Calu3 (cell line): Measurements from ENCODE around the gene UAP1L1. TPM values are rescaled to one million over a fixed set of nuclear protein-coding genes. Genes with fewer than 3 reads are reported as not detected.
"Not testable (repeated sequence)": the region's sequence is repeated elsewhere in the genome, so short reads cannot be mapped to it uniquely, and the experiment has no call there.

Source experiments
- BruUV-seq: library from RNA; stranded (reverse); fragments of 400-500 nt; replicated peaks from 2 replicates; lab custom pipeline; 2021; lab: Mats Ljungman, UMichigan
- CTCF ChIA-PET: fragments of 300-600 bp; sonication (Branson Sonifier 250); formaldehyde crosslinking; loops from one replicate; lab custom pipeline; 2022; ENCODE audit warnings: antibody characterized with exemption; lab: Charles Lee
- DNase-seq: peaks from one replicate; pipeline ENCODE4 v3.0.0; 2022
- H3K27ac Mint-ChIP-seq: one replicate; pipeline ENCODE4 v1.8.0; 2022; ENCODE audit warnings: mixed read lengths; ENCODE audit not compliant: unreplicated experiment
- H3K27me3 Mint-ChIP-seq: one replicate; pipeline ENCODE4 v1.8.0; 2022; ENCODE audit warnings: mixed read lengths; ENCODE audit not compliant: unreplicated experiment
- H3K36me3 Mint-ChIP-seq: one replicate; pipeline ENCODE4 v1.8.0; 2022; ENCODE audit warnings: mild to moderate bottlenecking, moderate library complexity, mixed read lengths; ENCODE audit not compliant: insufficient read depth, unreplicated experiment
- H3K4me1 Mint-ChIP-seq: one replicate; pipeline ENCODE4 v1.8.0; 2022; ENCODE audit warnings: mild to moderate bottlenecking, low read depth, mixed read lengths; ENCODE audit not compliant: unreplicated experiment
- H3K4me3 Mint-ChIP-seq: one replicate; pipeline ENCODE4 v1.8.0; 2022; ENCODE audit warnings: mild to moderate bottlenecking, low read depth, moderate library complexity, mixed read lengths; ENCODE audit not compliant: unreplicated experiment
- H3K9me3 Mint-ChIP-seq: one replicate; pipeline ENCODE4 v1.8.0; 2022; ENCODE audit warnings: low read depth, mixed read lengths; ENCODE audit not compliant: unreplicated experiment
- intact Hi-C: fragments of 100-400 bp; cut with micrococcal nuclease; formaldehyde crosslinking; loops from one replicate; pipeline ENCODE4 v1.10.0; 2022; ENCODE audit not compliant: unreplicated experiment
- total RNA-seq: library from RNA; stranded (reverse); gene quantifications from 2 replicates; pipeline ENCODE4 v1.2.3, GENCODE V29; 2022
- TF ChIP-seq, protein P1 (sequence below): fragments of 200-600 bp; IDR thresholded peaks from one replicate; pipeline ENCODE4 v1.8.0; 2022; ENCODE audit warnings: antibody characterized with exemption; ENCODE audit not compliant: unreplicated experiment

Gene UAP1L1
- total RNA-seq, 1 experiment from 2014 or later = 9.1 TPM

- intact Hi-C loops = loop anchor here (2.0 kb wide), 1 partner anchor 110 kb away; the partner anchor contains the start of gene RNF224
- no TSS peak for BruUV-seq
- DNase-seq = no peak
- no peak overlapping the region for H3K4me3 Mint-ChIP-seq
- CTCF ChIA-PET = no interaction called here
- peaks cover 4% of the 10 kb centered on the region for H3K36me3 Mint-ChIP-seq
- no peak overlapping the region for H3K27ac Mint-ChIP-seq
- H3K9me3 Mint-ChIP-seq = no peaks in the 10 kb centered on the region
- peaks cover 7% of the 10 kb centered on the region for H3K4me1 Mint-ChIP-seq
- TF ChIP-seq, protein P1, sequence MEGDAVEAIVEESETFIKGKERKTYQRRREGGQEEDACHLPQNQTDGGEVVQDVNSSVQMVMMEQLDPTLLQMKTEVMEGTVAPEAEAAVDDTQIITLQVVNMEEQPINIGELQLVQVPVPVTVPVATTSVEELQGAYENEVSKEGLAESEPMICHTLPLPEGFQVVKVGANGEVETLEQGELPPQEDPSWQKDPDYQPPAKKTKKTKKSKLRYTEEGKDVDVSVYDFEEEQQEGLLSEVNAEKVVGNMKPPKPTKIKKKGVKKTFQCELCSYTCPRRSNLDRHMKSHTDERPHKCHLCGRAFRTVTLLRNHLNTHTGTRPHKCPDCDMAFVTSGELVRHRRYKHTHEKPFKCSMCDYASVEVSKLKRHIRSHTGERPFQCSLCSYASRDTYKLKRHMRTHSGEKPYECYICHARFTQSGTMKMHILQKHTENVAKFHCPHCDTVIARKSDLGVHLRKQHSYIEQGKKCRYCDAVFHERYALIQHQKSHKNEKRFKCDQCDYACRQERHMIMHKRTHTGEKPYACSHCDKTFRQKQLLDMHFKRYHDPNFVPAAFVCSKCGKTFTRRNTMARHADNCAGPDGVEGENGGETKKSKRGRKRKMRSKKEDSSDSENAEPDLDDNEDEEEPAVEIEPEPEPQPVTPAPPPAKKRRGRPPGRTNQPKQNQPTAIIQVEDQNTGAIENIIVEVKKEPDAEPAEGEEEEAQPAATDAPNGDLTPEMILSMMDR = no peak
- peaks cover 14% of the 10 kb centered on the region for H3K27me3 Mint-ChIP-seq
Measured at GRCh38 chr9:137117269-137117731, 40.0 kb downstream of the UAP1L1 start.

GRCh38 chr9:137118092-137118603, 40.8 kb downstream of the UAP1L1 start:
- intact Hi-C loops, BruUV-seq, H3K4me3 Mint-ChIP-seq, H3K36me3 Mint-ChIP-seq, DNase-seq, H3K9me3 Mint-ChIP-seq, CTCF ChIA-PET, H3K27ac Mint-ChIP-seq: not testable (repeated sequence)
- Mint-ChIP-seq H3K27me3 (peaks cover 14% of the 10 kb centered on the region), H3K4me1 (peaks cover 11% of the 10 kb centered on the region)

DNA sequence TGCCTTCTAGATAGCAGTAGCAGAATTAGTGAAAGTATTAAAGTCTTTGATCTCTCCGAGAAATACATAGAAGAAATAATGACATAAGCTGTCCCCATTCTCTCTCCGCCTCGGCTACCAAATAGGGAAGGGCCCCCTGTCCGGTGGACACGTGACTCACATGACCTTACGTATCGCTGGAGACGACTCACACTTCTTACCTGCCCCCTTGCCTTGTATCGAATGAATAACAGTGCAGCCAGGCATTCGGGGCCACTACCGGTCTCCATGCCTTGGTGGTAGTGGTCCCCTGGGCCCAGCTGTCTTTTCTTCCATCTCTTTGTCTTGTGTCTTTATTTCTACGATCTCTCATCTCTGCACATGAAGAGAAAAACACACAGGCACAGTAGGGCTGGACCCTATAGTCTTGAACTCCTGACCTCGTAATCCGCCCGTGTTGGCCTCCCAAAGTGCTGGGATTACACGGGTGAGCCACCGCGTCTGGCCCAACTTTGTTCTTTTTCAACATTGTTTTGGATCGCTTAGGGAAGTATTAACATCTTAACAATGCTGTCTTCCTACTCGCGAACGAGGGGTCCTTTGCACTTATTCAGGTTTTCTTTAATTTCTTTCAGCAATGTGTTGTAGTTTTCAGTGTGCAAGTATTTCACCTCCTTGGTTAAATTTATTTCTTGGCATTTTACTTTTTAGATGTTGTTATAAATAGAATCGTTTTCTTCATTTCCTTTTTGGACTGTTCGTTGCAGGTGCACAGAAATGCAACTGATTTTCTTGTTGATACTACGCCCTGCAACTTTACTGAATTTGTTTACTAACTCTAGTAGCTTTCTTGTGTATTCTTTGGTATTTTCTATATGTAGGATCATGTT, 44.8 kb downstream of the UAP1L1 start:
- H3K27ac Mint-ChIP-seq, intact Hi-C loops, H3K36me3 Mint-ChIP-seq, H3K9me3 Mint-ChIP-seq, CTCF ChIA-PET, DNase-seq, H3K27me3 Mint-ChIP-seq: not testable (repeated sequence)
- H3K4me3 Mint-ChIP-seq = peak overlapping the region; percentile 25
- H3K4me1 Mint-ChIP-seq = peaks cover 17% of the 10 kb centered on the region
- TSS peak; percentile 13 for BruUV-seq

GRCh38 chr9:137122796-137123467, 45.6 kb downstream of the UAP1L1 start:
- peaks cover 11% of the 10 kb centered on the region for H3K36me3 Mint-ChIP-seq
- H3K27me3 Mint-ChIP-seq, H3K4me3 Mint-ChIP-seq, intact Hi-C loops, DNase-seq, BruUV-seq, H3K27ac Mint-ChIP-seq, H3K9me3 Mint-ChIP-seq: not testable (repeated sequence)
- CTCF ChIA-PET = interaction anchor here (0.6 kb wide), 1 partner anchor 174 kb away, joined by 3 read pairs; no protein-coding TSS in a partner anchor
- H3K4me1 Mint-ChIP-seq = peaks cover 24% of the 10 kb centered on the region

GRCh38 chr9:137123468-137123837, 46.1 kb downstream of the UAP1L1 start:
- Mint-ChIP-seq H3K27me3 (no peaks in the 10 kb centered on the region), H3K4me1 (peaks cover 30% of the 10 kb centered on the region), H3K27ac (no peak overlapping the region), H3K4me3 (no peak overlapping the region), H3K36me3 (peaks cover 16% of the 10 kb centered on the region), H3K9me3 (no peaks in the 10 kb centered on the region)
- CTCF ChIA-PET = interaction anchor here (0.6 to 0.7 kb wide), 2 partner anchors 9 to 173 kb away, joined by 3 to 4 read pairs; no protein-coding TSS in a partner anchor
- intact Hi-C loops = no loop called here
- TF ChIP-seq, protein P1 = no peak
- BruUV-seq = no TSS peak
- DNase-seq = no peak

DNA sequence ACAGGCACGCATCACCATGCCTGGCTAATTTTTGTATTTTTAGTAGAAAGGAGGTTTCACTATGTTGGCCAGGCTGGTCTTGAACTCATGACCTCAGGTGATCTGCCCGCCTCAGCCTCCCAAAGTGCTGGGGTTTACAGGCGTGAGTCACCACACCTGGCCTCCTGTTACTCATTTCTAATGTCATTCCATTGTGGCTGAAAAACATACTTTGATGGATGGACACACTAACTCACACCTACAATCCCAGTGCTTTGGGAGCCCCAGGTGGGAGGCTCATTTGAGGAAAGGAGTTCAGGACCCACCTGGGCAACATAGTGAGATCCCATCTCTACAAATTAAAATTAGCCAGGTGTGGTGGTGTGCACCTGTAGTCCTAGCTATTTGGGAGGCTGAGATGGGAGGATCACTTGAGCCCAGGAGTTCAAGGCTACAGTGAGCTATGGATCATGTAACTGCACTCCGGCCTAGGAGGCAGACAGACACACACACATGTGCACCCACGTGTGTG, 46.7 kb downstream of the UAP1L1 start:
- H3K9me3 Mint-ChIP-seq, DNase-seq, H3K4me3 Mint-ChIP-seq, intact Hi-C loops, H3K27me3 Mint-ChIP-seq, H3K27ac Mint-ChIP-seq, BruUV-seq: not testable (repeated sequence)
- Mint-ChIP-seq H3K36me3 (peaks cover 21% of the 10 kb centered on the region), H3K4me1 (peaks cover 34% of the 10 kb centered on the region)
- CTCF ChIA-PET = interaction anchor here (0.7 kb wide), 1 partner anchor 8 kb away, joined by 4 read pairs; no protein-coding TSS in a partner anchor
